GM18507 (cell line): ENCODE measurements around the gene DNMT3L.
"Not testable (repeated sequence)": the region's sequence is repeated elsewhere in the genome, so short reads cannot be mapped to it uniquely, and the experiment has no call there.

Source experiments
- DNase-seq: peaks from one replicate; pipeline ENCODE4 v3.0.0; 2011; ENCODE audit warnings: low read depth; ENCODE audit not compliant: insufficient read length; ENCODE audit errors: extremely low spot score
- FAIRE-seq: peaks from 2 replicates; lab custom pipeline; 2011; peaks lifted over from hg19 to GRCh38; lab: Jason Lieb, UNC

DNMT3L gene

GRCh38 chr21:44207860-44208646 lies 53.6 kb downstream of the DNMT3L start:
- peak; percentile 54 for FAIRE-seq
- not testable (repeated sequence) for DNase-seq

GRCh38 chr21:44206698-44207676 lies 54.7 kb downstream of the DNMT3L start:
- peak; percentile 93 for FAIRE-seq
- DNase-seq = not testable (repeated sequence)

GRCh38 chr21:44206187-44206586 lies 55.5 kb downstream of the DNMT3L start:
- not testable (repeated sequence) for DNase-seq, FAIRE-seq

GRCh38 chr21:44202590-44203299 lies 59.0 kb downstream of the DNMT3L start:
- not testable (repeated sequence) for FAIRE-seq, DNase-seq

GRCh38 chr21:44199997-44200396 lies 61.7 kb downstream of the DNMT3L start:
- not testable (repeated sequence) for DNase-seq, FAIRE-seq

- FAIRE-seq = no peak
- no peak for DNase-seq
Observed at GRCh38 chr21:44199448-44199847, 62.2 kb downstream of the DNMT3L start.

- not testable (repeated sequence) for FAIRE-seq, DNase-seq
Observed at GRCh38 chr21:44197156-44197516, 64.6 kb downstream of the DNMT3L start.
